ENCODE results near the gene EIF1. TPM values are rescaled to one million over a fixed set of nuclear protein-coding genes. Genes with fewer than 3 reads are reported as not detected.
"Not testable (repeated sequence)": the region's sequence is repeated elsewhere in the genome, so short reads cannot be mapped to it uniquely, and the experiment has no call there.

The EIF1 gene
- total RNA-seq, 1 experiment from 2014 or later = 129 TPM

- in situ Hi-C loops (cut with HindIII; ENCODE audit: low pct_unique_long_range_greater_than_20kb, low sequenced_read_pairs) = no loop called here
- DNase-seq (ENCODE audit: low read depth, low spot score) = peak; percentile 80
Measured at GRCh38 chr17:41689497-41690299, 1.0 kb downstream of the EIF1 start.

GRCh38 chr17:41690497-41690896 is 1.8 kb downstream of the EIF1 start:
- in situ Hi-C loops (cut with HindIII; ENCODE audit: low pct_unique_long_range_greater_than_20kb, low sequenced_read_pairs) = no loop called here
- DNase-seq (ENCODE audit: low read depth, low spot score) = no peak

- in situ Hi-C loops (cut with HindIII; ENCODE audit: low pct_unique_long_range_greater_than_20kb, low sequenced_read_pairs) = no loop called here
- DNase-seq (ENCODE audit: low read depth, low spot score) = peak; percentile 20
Measured at GRCh38 chr17:41691031-41691777, 2.5 kb downstream of the EIF1 start.

GRCh38 chr17:41692722-41693521 is 4.2 kb downstream of the EIF1 start:
- in situ Hi-C loops (cut with HindIII; ENCODE audit: low pct_unique_long_range_greater_than_20kb, low sequenced_read_pairs) = no loop called here
- DNase-seq (ENCODE audit: low read depth, low spot score) = peak; percentile 19

- in situ Hi-C loops (cut with HindIII; ENCODE audit: low pct_unique_long_range_greater_than_20kb, low sequenced_read_pairs) = no loop called here
- peak; percentile 13 for DNase-seq (ENCODE audit: low read depth, low spot score)
Measured at GRCh38 chr17:41695134-41695661, 6.5 kb downstream of the EIF1 start.

- DNase-seq (ENCODE audit: low read depth, low spot score) = peak; percentile 92
- in situ Hi-C loops (cut with HindIII; ENCODE audit: low pct_unique_long_range_greater_than_20kb, low sequenced_read_pairs) = no loop called here
Measured at GRCh38 chr17:41695954-41696757, 7.5 kb downstream of the EIF1 start.

GRCh38 chr17:41697122-41697962 is 8.7 kb downstream of the EIF1 start:
- DNase-seq (ENCODE audit: low read depth, low spot score) = peak; percentile 91
- in situ Hi-C loops (cut with HindIII; ENCODE audit: low pct_unique_long_range_greater_than_20kb, low sequenced_read_pairs) = no loop called here

GRCh38 chr17:41700843-41701242 is 12.2 kb downstream of the EIF1 start:
- DNase-seq (ENCODE audit: low read depth, low spot score); in situ Hi-C loops (cut with HindIII; ENCODE audit: low pct_unique_long_range_greater_than_20kb, low sequenced_read_pairs): not testable (repeated sequence)

- in situ Hi-C loops (cut with HindIII; ENCODE audit: low pct_unique_long_range_greater_than_20kb, low sequenced_read_pairs) = no loop called here
- no peak for DNase-seq (ENCODE audit: low read depth, low spot score)
Measured at GRCh38 chr17:41702712-41703111, 14.0 kb downstream of the EIF1 start.

- DNase-seq (ENCODE audit: low read depth, low spot score) = no peak
- in situ Hi-C loops (cut with HindIII; ENCODE audit: low pct_unique_long_range_greater_than_20kb, low sequenced_read_pairs) = no loop called here
Measured at GRCh38 chr17:41705271-41705991, 16.7 kb downstream of the EIF1 start.

GRCh38 chr17:41707803-41708669 is 19.4 kb downstream of the EIF1 start:
- in situ Hi-C loops (cut with HindIII; ENCODE audit: low pct_unique_long_range_greater_than_20kb, low sequenced_read_pairs) = no loop called here

GRCh38 chr17:41710472-41711090 is 21.9 kb downstream of the EIF1 start:
- in situ Hi-C loops (cut with HindIII; ENCODE audit: low pct_unique_long_range_greater_than_20kb, low sequenced_read_pairs) = no loop called here
- peak; percentile 17 for DNase-seq (ENCODE audit: low read depth, low spot score)

More at GRCh38 chr17:41707803-41708669, 19.4 kb downstream of the EIF1 start:
- DNase-seq (ENCODE audit: low read depth, low spot score) = no peak

- in situ Hi-C loops (cut with HindIII; ENCODE audit: low pct_unique_long_range_greater_than_20kb, low sequenced_read_pairs) = no loop called here
- DNase-seq (ENCODE audit: low read depth, low spot score) = no peak
Measured at GRCh38 chr17:41711669-41712400, 23.1 kb downstream of the EIF1 start, which contains the start of gene GAST. GAST (plus strand) TSS chr17:41712331; CDS start chr17:41715437, 3,106 bp downstream.

Measured in SK-MEL-5 (cell line).